Muscle of arm (tissue), 12 donors: ENCODE data around the gene ALPI. TPM values are rescaled to one million over a fixed set of nuclear protein-coding genes. Genes with fewer than 3 reads are reported as not detected.

Experiments used
- DNase-seq: peaks from one replicate; pipeline ENCODE4 v3.0.0-alpha.2; 2013
- polyA plus RNA-seq, 12 donors: library from polyadenylated mRNA; unstranded; fragments of 120-200 nt; gene quantifications; one replicate each; pipeline ENCODE4 v1.2.1, GENCODE V29; 2013; ENCODE audit not compliant: insufficient read length in 12 of 12

ALPI gene
- polyA plus RNA-seq, 12 donors = not detected

DNA sequence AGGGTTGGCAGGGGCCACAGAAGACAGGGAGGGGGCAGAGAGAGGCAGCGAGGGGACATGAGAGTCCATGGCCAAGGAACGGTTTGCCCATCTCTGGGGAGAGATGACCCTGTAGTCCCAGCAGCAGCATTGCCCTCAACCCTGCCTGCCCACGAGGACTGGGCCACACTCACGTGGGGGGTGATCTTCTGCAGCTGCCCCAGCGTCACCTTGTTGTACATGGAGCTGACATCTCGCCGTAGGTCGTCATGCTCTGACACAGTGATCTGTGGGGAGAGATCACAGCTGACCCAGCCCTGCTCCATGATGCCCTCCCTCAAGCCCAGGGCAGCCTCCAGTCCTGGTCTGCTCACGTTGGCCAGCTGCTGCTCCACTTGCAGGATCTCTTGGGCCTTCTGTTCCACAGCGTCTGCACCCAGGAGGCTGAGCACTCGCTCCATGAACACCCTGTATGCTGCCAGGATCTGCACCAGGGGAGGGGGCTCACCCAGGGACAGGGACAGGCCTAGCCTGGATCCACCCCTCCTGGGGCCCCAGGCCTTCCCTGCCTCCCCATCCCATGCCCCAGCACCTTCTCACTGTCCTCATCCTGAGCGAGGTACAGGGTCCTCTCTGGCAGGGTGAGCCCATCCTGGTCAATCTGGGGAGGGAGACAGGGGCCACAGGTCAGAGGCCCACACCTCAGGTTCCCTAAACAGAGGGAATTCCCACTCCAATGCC is 28.8 kb downstream of the ALPI start:
- no peak for DNase-seq

DNA sequence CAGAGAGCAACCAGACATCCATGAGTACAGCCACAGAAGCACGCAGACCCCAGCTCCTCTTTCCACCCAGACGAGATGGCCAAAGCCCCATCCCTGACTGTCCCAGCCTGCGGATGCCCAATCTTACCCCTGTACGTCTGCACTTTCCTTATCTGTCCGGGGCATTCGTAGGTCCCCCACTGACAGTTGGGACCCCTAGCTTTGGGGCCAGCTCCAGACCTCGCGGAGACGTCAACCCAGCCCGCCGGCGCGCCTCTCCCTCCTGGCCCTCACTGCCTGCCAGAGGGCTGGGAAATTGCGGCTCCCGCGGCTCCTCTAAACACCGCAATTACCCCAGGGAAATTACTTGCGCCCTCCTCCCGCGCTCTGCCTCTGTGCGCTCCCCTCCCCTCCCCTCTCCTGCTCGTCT is 29.4 kb downstream of the ALPI start:
- DNase-seq = no peak

DNA sequence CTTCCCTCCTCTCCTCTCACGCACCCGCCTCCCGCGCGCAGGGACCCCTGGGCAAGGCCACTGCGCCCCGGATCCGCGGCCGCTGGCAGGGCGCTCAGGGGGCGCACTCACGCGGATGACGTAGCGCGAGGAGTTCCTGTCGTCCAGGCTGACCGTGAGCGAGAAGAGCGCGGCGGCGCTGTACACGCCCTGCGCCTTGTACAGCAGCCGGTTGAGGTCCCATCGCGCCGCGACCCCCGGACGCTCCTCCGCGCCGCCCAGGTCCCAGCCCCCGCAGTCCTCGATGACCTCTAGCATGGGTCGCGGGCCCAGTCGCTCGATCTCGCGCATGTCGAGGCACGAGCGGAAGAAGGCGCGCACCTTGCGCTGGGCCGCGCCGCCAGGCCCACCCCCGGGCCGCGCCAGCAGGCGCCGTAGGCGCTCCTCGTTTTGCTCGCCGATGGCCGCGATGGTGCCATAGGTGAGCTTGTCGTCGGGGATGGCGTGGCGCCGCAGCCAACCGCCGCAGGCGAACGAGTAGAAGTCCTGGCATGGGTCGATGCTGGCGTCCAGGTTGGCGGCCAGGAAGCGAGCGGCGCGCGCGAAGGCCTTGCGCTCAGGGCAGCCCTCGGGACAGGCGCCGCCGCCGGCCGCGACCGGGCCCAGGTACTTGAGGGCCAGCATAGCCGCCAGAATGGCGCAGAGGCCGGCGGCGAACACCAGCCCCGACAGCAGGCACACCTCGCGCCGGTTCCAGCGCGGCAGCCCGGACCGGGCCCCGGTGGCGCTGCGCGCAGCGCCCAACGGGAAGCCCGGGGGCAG is 30.0 kb downstream of the ALPI start:
- DNase-seq = no peak

DNA sequence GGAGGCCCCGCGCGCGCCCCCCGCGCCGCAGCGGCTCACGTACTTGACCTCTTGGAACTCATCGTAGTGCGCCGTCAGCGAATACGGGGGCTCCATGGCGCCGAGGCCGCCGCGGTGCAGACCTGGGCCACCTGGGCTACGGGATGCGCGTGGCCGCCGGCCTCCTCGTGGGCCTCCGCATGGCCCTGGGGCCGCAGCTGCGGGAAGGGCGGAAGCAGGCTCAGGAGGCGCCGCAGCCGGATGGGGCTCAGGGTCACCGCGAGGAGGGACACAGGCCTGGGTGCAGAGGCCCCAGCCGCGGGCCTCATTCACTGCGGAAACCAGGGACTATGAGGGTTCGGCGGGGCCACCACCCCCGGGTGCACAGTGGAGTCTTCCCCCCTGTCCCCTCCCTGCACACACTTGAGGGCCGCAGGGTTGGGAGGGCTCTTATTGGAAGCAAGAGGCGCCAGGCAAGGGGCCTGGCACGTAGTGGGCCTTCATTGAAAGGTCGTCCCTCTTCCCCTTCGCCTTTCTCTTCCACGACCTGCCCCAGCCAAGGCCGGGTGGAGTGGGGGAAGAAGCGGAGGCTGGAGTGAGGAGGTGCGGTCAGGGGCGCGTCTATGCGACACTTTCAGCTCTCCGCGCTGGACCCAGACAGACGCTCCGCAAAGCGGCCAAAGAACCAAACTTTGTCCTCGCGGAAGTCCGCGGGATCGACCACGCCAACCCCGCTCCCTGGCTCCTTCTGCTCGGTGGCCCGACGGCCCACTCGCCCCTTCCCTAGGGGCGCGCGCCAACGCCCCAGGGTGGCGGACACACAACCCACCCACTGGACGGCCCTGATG is 30.8 kb downstream of the ALPI start:
- DNase-seq = no peak

DNA sequence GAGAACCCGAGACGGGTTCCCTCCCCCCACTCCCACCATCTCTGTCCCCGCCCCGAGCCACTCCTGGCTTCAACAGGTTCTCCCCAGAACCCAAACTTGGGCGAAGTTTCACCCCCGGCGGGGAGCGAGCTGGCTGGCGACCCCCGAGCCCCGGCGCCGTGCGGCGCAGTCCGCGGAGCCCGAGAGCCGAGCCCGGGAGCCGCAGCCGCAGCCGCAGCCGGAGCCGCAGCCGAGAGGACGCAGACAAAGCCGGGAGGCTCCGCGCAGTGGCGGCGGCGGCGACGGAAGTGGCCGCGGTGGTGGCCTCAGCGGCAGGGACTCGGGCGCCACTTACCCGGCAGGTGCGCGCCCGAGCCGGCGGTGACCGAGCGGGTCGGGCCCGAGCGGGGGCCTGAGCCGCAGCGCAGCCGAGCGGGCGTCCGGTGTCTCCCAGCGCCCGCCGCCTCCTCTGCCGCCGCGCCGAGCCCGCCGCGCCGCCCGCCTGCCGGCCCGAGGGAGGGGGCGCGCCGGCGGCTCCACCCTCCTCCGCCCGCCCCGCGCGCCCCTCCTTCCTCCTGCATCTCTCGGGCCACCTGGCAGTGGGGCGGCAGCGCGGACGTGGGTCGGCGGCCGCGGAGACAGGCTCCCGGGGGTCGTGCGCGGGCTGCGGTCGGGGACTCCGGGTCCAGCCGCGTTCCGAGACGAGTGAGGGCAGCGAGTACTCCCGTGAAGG is 31.6 kb downstream of the ALPI start, which contains the start of gene ECEL1:
ECEL1 (minus strand) TSS at position 450 of the 712 bp plus-strand sequence. CDS start 1,181 bp downstream, outside the sequence.
- DNase-seq = no peak

DNA sequence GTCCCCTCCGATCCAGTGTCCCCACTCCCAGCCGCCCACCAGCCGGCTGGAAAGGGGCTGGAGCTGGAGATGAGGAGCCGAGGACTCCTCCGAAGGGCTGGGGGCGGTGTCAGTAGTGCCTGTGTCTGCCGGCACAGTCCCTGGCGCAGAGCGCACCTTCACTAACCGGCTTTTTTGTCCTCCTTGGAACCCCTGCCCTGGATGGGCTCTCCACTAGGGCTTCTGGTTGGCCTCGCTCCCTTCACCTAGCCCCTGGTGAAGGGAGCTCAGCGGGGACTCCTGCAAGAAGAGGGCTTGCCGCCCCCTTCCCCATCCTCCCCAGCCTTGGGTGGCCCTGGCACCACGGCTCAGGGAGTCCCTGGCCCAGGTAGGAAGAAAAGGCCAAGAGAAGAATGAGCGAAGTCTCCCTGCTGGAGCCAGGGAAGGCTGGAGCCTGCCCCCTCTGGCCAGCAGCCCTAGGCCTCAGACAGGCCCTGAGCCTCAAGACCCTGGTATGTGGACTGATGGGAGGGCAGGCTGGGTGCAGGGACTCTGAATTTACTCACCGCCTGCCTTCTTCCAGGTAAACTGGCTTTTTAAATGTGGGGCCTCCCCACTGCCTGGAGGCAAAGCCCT is 32.3 kb downstream of the ALPI start:
- no peak for DNase-seq

DNA sequence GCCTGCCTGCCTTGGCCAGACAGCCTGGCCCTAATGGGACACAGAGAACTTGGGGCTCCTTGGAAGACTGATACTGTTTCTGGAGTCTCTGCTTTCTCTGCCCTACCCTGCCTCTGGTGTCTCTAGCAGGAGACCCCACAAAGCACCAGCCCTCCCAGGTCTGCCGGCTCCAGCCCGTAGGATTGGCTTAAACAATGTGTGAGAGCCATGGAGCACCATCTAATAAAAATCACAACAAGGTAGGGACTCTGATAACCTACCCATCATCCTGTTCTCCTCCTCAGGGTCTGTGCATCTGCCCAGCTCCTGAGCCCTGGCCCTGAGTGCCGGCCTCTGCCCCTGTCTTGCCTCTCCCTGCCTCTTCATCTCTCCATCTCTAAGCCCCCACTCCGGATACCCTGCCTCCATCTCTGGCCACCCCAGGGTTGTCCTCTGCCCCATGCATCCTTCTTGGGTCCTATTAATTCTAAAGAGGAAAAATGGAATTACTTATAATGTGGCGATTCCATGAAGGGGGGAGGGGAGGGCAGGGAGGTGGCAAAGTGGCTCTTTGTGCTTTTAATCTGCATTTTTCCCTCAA is 32.9 kb downstream of the ALPI start:
- DNase-seq = no peak

DNA sequence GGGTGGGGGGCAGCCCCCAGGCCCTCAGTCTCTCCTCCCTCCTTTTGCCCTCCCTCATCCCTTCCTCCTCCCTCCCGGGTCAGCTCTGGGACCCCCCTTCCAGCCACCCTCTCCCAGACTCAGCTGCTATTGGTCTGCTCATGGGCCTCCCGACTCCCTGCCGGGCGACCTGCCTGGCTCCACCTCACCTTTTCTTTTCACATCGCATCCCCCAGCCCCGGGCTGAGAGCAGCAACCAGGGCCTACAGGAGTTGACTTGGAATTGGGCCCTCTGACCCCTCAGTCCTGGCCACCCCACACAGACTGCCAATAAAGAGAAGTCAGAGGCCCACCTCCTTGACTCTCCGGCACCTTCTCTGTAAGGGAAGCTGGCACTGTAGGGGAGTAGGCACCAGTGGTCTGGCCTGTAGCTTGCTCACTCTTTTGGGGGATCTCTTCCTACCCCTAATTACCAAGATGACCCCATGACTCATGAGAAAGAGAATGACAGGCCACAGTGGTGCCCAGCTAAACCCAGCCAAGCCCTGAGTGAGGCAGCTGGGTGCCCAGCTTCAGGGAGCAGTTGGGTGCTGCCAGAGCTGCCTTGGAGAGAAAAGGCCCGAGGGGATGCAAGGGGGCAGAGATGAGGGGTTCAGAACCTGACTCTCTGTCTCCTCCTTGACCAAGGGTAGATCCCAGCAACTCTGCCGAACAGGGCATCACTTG is 33.7 kb downstream of the ALPI start:
- no peak for DNase-seq

DNA sequence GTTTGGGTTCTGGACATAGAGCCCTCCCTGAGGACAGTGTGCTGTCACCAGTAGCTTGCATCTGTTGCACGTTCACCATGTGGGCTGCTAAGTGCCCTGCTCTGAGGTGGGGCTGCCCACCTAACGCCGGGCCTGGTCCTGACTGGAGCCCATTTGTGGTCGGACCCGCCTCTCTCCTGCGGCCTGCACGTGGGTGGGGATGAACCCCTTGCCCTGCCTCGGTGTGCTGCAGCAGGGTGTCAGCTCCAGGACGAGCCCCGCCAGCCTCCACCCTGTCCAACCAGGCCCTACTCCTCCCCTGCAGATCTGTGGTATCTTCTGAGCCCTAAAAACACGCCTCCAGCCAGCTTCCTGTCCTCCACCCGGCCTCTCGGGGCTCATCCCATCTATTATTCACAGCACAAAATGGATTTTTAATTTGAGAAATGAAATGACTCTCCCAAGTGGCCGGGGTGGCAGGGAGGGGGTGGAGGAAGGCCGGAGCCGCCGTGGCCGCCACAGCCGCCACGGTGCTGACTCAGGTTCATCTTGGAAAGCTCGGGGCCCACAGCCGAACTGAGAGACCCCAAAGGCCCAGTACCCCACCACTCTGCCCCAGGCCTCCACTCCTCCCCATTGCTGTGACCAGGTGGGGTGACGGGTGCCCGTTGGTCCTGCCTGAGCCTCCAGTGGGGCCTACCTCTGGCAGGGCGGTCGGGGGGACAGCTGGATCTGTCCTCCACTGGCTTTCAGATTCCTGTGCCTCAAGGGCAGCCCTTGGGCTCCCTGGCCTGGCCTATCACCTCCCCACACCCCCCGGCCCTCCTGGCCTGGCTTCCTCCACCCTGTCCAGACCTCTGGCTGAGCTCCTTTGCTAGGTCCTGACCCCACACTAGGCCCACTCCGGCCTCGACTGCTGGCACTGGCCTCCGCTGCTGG is 34.5 kb downstream of the ALPI start:
- DNase-seq = no peak

DNA sequence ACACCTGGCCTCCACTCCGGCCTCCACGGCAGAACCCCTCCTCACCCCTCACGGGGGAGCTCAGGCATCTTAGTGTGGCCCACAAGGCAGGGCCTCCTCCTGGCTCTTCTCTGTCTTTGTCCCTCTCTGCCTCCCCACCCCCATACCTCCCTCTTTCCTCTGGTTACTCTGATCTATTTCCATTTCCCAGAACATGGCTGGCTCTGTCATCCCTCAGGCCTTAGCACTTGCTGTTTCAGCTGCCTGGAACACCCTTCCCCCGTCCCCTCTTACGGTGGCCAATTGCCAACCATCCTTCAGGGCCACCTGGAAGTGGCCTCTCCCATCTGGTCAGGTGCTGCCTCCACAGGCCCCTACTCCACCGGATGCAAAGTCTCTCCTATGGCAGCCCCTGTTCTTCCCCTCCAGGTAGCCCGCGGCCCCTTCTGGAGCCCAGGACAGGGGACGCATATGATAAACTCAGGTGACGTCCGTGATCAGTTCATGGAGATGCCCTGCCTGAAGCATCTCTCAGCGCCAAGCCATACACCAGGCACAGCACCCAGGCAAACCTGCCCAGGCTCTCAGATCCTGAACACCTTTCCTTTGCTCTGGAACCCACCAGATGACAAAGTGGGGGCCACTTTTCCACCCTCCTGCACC is 35.3 kb downstream of the ALPI start:
- no peak for DNase-seq

DNA sequence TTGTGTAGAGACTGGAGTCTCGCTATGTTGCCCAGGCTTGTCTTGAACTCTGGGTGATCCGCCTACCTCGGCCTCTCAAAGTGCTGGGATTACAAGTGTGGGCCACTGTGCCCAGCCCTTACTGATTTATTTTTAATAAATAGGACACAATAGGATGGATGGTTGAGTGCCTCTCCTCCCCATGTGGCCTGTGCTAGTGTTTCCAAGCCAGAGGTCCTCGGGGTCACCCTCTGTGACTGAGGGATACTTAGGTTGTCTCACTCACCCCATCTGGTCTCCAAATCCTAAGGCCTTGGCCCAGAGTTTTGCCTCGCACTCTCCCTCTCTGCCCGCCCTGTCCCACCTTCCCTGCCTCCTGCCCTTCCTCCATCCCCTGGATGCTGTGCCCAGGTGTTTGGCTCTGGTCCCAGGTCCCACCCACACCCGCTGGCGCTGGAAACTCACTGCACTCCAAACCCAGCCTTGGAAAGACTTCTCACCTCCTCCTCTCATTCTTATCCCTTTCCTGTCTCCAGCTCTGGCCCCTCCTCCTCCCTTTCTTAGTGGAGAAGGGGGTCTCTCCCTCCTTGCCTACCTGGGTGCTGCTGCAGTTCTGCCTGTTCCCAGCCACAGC is 36.4 kb downstream of the ALPI start:
- DNase-seq = no peak

DNA sequence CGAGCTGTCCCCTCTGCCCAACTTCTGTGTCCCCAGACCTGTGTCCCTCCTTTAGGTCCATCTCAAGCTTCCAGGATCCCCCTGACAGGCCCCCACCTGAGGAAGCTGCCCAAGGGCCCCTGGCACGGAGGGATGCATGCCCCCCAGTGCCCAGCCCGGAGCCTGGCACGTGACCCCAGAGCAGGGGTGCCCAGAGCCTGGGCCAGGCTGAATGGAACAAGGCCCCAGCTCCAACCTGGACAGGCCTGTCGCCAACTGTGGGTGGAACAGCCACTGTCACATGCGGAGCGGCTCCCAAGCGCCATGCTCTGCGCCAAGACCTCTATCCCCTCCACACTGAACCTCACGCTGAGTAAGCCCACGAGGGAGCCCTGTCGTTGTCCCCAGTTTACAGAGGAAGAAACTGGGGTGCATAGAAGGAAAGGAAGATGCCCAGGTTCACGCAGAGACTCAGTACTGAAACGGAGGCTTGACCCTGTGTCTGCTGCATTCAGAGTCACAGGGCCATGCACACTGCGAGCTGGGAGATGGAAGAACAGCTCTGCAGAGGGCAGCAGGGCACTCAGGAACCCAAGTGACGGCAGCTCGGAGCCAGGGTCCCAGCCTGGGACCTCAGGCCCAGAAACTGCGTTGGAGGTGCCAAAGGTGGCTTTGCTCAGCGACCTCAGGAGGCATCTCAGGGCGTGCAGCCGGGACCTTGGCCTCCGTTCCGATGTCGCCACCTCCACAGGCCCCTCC is 37.2 kb downstream of the ALPI start:
- no peak for DNase-seq

DNA sequence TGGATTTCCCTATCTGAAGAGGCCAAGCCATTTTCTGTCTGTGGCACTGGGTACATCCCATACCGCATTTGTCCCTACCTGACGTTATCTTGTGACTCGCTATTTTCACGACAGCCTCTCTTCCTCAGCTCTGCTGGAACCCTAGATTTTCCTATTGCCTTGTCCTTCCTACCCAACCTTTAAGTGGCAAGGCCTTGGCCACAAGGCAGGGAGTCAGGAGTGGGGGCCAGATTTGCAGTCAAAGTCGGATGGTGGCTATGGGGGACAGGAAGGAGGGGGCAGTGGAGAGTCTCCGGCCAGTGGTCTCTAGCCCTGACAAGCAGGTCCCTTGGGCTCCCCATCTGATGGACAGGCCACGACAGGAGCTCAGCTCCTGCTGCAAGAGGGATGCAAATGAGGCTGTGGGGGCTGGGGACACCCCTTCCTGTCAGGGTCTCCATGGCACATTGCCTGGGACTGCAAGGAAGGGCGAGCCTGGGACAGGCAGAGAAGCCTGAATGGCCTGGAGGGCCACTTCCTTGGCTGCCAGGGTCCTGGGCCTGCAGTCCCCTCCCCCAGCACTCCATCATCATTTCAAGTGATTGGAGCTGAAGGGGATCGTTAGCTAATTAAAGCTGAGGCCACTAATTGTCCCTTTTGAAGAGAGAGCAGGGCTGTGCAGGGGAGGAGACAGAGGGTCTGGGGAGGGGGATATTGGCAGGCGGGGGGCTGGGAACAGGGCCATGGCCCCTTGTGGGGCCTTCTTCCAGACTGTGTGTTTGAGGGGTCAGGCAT is 37.9 kb downstream of the ALPI start:
- DNase-seq = no peak

DNA sequence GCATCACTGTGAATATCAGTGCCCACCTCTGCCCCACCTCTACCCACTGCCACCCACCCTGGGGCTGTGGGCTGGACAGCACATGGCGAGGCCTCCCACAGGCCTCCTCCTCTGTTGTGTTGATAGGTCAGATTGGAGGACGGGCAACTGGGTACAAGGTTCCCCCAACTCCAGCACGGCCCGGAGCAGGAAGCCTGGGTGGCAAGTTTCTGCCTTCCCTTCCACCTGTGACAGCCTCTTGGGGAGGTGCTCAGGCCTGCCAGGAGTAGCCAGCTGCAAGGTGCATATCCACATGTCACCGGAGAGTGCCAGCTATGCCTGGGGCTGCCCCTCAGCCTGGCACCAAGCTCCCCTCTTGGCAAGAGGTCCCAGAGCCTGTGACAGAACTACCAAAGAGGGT is 38.6 kb downstream of the ALPI start:
- no peak for DNase-seq

DNA sequence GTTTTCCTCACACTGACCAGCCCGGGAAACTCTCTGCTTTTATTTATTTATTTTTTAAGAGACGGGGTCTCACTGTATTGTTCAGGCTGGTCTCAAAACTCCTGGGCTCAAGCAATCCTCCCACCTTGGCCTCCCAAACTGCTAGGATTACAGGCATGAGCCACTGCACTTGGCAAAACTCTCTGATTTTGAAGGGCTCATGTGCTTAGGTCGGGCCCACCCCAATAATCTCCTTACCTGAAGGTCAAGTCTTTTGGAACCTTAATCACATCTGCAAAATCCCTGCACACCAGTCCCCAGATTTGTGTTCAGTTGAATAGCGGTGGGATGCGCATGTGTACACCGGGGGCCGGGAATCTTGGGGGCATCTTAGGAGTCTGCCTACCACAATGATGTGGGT is 39.3 kb downstream of the ALPI start:
- DNase-seq = no peak

DNA sequence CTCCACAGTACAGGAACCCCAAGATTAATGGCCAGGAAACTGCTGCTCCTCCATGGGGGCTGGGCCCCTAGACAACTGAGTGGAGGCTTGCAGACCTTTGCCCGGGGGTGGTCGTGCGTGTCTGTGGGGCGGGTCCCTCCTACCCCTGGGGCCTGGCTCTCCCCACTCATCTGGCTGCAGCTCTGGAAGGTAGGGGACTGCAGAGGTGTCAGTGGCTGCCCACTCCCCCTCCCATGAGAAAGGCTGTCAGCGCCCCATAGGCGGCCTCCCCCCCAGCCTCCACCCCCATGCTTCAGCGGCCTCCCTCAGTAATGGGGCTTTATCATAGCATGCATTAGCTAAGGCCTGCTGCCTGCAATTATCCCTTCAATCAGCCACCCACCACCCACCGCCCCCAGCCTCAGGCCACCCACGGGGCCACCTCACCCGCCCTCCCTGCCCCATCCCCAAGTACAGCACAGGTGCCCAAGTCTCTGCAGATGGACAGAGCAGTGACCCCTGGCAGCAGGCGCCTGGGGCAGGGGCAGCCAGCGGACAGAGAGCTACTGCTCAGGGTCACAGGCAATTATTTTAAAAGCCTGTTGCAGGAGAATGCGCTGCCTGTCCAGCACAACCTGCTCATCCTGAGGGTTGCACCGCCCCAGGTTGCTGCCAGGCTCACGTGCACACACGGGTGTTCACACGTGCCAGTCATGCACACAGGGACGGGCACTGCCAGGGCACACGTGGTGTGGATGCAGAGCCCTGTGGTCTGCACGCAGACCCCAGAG is 40.7 kb downstream of the ALPI start:
- no peak for DNase-seq
